ENCODE data around the gene HES1.

- no peak for TF ChIP-seq EZH2 (IDR thresholded peaks at IDR 0.05)
- TF ChIP-seq CTCF (IDR thresholded peaks at IDR 0.05), result no peak
Measured at GRCh38 chr3:194139071-194139813, 3.3 kb downstream of the HES1 start.

Measured in neural progenitor cell (in vitro differentiated cells).